HTERT RPE-1 (cell line): ENCODE data around the gene ITM2C.

Source experiments
- in situ Hi-C: fragments of 300-500 bp; cut with MboI; formaldehyde crosslinking; loops from 4 replicates; pipeline ENCODE4 v1.14.3; 2020; ENCODE audit warnings: low sequenced_read_pairs

The ITM2C gene

DNA sequence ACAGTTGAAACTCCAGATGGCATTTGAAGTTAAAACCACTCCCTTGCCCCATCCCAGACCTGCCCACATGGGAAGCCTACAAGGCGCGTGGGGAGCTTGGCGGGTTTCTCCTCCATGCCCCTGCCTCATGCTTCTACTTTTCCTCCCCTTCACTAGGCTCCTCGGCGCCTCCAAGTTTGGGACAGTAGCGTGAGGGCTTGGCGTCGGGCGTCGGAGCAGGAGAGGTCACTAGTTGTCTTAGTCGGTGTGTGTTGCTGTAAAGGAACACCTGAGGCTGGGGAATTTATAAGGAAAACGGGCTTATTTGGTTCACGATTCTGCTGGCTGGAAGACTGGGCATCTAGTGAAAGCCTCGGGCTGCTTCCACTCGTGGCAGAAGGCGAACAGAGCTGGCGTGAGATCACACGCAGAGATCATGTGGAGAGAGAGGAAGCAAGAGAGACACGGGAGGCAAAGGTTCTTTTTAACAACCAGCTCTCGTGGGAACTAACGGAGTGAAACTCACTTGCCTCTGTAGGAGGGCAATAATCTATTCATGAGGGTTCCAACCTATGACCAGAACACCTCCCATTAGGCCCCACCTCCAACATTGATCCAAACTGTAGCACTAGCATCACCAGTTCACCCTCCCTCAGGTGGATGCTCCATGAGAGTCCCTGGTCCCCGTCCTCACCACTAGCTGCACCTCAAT, 25.3 kb downstream of the ITM2C start:
- in situ Hi-C loops, result no loop called here

GRCh38 chr2:230890646-230891045, 25.9 kb downstream of the ITM2C start:
- in situ Hi-C loops, result no loop called here

- in situ Hi-C loops, result no loop called here
Measured at GRCh38 chr2:230891064-230891463, 26.3 kb downstream of the ITM2C start.

- in situ Hi-C loops, result no loop called here
Measured at GRCh38 chr2:230891509-230891908, 26.8 kb downstream of the ITM2C start.

- in situ Hi-C loops, result no loop called here
Measured at GRCh38 chr2:230893338-230893737, 28.6 kb downstream of the ITM2C start.

- in situ Hi-C loops, result no loop called here
Measured at GRCh38 chr2:230893841-230894781, 29.4 kb downstream of the ITM2C start.

- in situ Hi-C loops, result no loop called here
Measured at GRCh38 chr2:230895536-230896345, 31.0 kb downstream of the ITM2C start.

DNA sequence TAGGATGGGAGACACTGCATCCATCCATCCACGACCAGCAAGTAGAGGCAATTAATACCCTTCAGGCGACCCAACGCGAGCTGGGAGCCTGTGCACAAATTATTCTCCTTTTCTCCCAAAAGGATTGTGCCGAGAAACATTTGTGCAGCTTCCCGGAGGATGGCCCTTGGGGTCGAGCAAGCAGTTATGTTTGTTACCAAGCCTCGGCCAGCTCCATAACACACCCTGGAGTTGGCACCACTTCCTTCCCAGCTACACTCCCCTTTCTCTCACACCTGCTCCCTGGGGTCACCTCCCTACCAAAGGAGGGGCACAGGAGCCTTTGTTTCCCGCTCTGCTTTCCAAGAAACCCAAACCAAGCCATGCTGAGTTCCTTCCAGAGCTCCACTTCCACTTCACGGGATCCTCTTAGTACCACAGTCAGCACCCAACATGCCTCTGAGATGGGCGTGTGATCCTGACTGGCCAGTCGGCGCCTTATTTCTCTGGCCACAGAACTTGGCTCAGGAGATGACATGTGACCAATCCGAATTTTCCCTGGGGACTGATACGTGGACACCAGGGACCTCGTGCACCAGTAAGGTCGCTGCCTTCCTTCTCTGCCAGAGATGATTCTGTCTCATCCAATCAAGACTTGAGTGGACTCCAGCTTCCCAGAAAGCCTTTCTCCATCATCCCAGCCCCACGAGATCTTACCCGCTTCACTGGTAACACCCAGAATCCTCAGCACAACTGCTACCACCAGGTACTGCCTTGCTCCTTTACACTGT, 31.8 kb downstream of the ITM2C start:
- in situ Hi-C loops, result no loop called here

GRCh38 chr2:230898016-230898712, 33.4 kb downstream of the ITM2C start:
- in situ Hi-C loops, result no loop called here

GRCh38 chr2:230898713-230899091, 34.0 kb downstream of the ITM2C start:
- in situ Hi-C loops, result no loop called here

GRCh38 chr2:230899287-230899686, 34.5 kb downstream of the ITM2C start:
- in situ Hi-C loops, result no loop called here

GRCh38 chr2:230899786-230900185, 35.0 kb downstream of the ITM2C start:
- in situ Hi-C loops, result no loop called here

- in situ Hi-C loops, result no loop called here
Measured at GRCh38 chr2:230900336-230900995, 35.7 kb downstream of the ITM2C start.

- in situ Hi-C loops, result no loop called here
Measured at GRCh38 chr2:230901006-230901405, 36.3 kb downstream of the ITM2C start.

DNA sequence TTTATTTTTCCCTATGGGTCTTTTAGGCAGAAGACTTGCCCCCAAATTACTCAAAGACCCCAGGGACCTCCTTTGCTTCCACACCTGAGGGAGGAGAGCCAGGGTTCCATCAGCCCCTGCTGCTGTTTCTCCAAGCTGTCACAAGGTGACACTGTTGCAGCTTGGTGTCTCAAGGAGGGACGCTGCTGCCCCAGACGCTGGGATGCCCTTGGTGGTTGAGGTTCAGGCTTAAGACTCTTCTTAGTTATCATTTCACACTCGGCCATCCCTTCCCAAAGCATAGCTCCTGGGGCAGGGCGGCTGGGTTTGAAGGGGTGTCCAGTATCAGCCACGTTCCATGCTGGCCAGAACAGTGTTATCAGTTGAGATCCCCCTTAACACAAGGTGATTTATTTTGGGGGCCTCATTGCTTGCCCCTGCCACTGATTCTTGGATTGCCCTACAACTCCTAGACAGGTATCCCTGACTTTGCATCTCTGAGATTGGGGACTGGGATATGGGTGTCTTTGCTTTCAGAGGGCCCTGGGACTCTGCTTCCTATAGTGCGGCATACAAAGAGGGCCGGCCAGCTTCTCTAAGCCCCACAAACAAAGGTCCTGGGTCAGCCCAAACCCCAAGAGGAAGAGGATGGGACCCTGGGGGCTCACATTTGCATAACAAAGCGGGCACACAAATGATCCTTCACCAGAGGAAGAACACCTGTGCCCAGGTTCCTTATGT, 37.6 kb downstream of the ITM2C start:
- in situ Hi-C loops, result no loop called here

DNA sequence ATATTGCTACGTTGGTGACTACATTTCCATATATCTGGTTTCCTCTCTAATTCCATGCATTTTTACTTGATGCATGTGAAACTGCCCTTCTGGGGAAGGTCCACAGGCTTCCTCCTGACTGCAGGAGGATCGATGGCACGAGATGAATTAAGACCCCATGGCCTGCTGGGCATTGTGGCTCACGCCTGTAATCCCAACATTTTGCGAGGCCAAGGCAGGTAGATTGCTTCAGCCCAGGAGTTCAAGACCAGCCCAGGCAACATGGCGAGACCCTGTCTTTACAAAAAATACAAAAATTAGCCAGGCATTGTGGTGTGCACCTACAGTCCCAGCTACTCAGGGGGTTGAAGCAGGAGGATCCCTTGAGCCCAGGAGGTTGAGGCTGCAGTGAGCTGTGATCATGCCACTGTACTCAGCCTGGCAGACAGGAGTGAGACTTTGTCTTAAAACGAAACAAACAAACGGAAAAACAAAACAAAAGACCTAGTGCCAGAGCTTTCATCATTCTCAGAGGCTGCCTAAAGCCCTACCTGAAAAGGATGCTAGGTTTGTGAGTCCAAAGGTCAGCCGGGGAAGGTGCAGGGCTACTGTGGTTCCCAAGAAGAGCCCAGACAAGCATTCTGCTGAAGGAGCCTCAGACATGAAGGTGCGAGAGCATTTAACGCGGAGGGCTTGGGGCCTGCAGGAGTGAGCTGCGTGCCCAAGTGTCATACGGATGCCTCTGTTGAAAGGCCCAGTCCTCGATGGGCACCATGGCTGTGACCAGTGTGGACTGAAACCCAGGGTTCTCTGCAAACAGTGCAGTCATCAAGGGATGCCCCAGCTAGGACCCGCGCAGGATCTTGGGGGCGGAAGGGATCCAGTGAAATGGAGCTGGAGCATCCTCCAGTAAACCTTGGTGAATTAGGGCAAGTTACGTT, 38.7 kb downstream of the ITM2C start:
- in situ Hi-C loops, result no loop called here

GRCh38 chr2:230904856-230905447, 40.2 kb downstream of the ITM2C start:
- in situ Hi-C loops, result no loop called here
